Measurements from ENCODE around the gene M1AP. TPM values are rescaled to one million over a fixed set of nuclear protein-coding genes. Genes with fewer than 3 reads are reported as not detected.
A peak's percentile ranks its signal among the peaks of the same experiment; 100 is the strongest.

The M1AP gene
- polyA plus RNA-seq, 3 donors: 0.61 to 1.1 (median 0.75) TPM

DNA sequence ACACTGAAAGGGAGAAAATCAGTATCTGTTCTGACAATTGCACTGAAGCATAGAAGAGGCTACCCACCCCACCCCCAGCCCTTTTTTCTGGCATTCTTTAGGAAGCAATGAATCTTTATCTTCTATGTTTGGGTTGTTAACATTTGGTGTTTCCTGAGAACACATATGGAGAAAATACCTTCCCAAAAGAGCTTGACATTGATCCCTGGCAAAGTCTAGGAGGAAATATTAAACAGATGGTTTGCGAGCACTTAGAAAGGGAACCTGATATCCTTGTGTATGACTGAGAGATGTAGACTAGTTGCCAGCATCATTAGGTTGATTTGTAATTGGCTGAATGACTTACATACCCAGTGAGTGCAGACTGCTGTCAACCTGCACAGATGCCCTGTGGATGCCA is 50.7 kb downstream of the M1AP start:
- no peak for DNase-seq

DNA sequence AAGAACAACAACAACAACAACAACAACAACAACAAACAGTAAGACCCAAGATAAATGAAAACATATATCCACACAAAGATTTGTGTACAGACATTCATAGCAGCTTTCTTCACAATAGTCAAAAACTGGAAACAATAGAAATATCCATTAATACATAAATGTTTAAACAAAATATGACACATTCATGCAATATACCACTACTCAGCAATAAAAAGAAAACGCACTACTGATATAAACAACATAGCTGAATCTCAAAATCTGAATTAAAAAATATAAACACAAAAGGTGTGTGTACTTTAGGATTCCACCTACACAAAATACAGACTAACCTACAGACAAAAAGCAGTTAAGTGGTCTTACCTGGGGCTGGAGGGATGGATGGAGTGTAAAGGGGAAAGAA is 51.5 kb downstream of the M1AP start:
- DNase-seq: no peak

DNA sequence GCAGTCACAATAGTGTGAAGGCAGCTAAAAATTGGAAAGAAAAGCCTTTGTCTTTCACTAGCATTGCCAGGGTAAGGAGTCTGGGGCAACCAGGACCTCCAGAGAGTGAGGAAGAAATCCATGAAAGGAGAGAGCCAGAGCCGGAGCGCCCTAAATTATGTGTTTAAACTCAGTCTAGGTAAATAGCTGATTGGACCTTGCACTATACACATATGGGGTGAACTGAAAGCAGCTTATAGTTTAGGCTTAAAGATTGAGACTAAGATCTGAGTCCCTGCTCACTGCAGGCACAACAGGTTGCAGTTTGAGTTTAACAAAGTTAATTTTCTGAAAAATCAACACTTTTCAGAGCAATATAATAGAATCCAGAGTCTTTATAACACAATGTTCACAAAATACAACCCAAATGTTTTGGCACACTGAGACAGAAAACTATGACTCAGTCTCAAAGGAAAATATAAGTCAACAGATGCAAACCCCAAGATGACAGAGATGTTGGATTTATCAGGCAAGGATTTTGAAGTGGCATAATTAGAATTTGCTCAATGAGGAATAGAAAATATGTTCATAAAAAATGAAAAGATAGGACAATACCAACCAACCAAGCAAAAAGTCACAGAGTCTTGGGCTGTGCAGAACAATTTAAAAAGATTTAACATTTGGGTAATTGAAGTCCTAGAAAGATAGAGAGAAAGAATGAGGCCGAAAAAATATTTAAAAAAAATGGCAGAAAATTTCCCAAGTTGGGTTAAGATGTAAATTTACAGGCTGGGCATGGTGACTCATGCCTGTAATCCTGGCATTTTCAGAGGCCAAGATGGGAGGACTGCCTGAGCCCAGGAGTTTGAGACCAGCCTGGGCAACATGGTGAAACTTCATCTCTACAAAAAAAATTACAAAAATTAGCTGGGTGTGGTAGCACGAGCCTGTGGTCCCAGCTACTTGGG is 54.0 kb downstream of the M1AP start:
- no peak for DNase-seq

DNA sequence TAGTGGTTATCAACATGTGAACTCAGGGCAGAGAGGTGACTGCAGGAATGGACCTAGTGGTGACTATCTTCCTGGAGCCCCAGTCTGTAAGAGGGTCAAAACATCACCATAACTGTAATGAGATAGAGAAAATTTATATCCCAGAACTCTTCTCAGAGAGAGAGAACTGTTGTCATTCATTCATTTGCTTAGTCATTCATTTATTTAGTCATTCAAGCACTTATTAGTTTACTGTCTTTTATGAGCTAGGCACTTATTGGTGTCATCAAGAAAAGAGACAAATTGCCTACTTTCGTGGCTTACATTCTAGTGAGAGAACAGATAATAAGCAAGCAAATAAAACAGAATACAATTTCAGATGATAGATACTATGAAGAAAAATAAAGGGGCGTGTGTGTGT is 59.5 kb downstream of the M1AP start:
- DNase-seq: no peak

DNA sequence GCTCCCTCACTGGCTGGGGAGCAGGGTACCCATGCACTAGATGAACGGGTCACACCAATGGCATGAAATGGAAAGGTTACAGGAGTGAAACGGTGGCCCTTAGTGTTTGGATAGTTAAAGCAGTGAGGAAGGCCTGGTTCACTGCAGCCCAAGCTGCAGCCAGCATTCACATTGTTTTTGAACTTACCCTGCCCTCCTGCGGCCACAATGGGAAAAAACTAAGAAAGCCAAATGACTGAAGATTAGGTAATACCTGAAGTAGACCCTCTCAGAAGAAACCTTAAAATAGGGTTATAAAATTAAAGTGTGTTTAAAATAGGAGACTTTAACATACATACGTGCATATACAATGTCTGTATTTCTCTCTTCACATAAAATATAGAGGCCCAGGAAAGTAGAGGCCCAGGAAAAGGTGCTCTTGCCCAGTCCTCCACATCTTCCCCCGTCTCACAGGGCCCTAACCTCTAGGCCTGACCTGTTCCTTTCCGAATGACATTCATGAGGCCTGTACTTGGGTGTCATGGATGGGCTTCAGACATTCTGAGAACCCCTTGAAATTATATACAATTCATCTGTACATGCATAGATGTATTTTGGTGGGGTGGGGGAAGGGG is 60.4 kb downstream of the M1AP start:
- peak; percentile 69 for DNase-seq

DNA sequence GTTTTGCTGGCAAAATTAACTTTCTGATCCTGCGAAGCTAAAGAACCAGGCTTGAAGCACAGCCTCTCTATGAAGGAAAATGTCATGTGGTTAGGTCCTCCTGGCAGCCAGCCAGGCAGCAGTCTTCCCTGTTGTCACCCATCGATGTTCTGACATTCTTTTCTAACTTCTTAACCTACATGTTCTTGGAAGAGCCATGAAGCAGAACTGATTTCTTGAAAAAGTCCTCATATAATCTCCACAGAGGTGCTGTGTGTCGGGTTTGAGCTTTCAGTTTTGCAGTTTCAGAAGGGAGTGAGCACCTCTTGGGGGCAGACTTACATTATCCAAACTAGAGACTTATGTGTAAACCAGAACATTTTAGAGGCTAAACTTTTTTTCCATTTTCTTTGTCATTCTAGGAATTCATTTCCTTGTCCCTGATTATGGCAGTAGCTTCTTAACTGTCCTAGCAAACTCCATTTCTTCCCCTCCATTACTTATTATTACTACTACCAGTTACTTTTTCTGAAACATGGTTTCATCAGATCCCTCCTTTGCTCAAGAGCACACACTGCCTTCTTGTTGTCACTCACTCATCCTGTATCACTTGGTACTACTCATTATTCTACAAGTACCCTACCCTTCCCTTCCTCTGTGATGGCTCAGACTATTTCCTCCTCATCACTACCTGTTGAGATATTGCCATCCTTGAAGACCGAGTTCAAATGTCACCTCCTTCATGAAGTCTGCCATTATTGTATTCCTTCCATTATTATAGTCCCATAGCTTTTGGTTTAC is 62.5 kb downstream of the M1AP start:
- no peak for DNase-seq

DNA sequence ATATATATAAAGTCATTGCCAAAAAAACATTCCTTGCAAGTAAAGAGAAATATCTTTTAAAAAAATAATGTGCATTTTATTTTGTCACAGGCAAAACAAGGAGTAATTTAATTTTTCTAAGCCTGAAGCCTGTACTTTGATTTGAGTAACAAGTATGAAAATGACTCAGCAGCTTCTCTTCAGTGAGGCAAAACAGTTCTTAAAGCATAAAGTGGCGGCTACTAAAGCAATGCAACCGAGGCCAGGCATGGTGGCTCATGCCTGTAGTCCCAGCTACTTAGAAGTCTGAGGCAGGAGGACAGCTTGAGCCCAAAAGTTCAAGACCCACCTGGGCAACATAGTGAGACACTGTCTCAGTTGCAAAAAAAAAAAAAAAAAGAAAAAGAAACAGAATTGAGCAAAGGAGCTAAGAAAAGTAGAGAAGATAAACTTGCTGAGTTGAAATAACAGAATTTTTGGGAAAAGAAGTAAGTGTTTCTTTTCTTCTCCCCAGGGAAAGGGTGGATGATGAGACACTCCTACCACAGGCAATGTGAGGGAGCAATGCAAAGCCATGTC is 64.0 kb downstream of the M1AP start:
- DNase-seq: no peak

DNA sequence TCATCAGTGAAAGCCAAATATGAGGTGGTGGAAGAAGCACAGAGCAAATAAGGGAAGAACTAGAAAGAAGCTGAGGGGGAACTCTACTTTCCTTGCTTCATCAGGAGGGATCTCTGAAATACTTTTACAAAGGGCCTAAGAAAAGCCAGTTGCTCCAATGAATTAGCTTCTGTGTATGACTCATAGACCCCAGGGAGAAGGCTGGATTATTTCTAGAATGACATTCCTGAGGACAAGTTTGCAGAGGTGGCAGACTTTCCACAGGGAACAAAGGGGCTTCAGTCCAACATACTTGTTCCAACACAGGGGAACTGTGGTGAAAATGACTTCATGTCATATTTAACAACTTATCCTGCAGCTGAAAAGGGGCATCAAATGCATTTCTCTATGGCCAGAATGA is 64.6 kb downstream of the M1AP start:
- no peak for DNase-seq

DNA sequence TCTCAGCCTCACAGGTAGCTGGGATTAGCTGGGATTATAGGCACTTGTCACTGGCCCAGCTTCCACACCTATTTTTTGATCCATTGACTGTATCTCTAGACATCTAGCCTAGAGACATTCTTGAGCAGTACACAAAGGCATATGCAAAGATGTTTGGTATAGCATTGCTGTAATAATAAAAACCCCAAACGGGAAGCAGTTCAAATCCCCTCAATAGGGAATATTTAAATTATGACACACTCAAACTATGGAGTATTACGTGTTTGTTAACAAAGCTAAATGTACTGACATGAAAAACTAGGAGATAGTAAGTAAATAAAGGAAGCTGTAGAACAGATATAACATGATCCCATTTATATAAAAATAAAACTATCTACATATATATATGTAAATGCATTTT is 65.9 kb downstream of the M1AP start:
- no peak for DNase-seq

DNA sequence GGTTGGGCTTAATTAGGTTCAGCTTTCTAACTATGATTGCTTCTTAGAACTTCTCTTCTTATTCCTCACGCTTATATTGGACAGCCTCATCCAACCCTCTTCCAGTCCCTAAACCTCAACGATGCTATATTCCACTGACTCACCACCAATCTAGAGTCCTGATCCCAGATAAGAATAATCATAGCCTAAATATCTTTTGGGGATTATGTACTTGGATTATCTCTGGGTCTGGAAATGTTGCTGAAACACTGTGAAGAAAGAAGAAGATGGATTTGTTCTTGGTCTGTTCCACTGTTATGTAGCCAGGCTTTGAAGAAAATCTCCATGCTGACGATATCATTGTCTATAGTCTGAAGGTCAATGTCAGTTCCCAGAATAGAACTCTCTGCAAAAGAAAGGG is 66.7 kb downstream of the M1AP start:
- no peak for DNase-seq

DNA sequence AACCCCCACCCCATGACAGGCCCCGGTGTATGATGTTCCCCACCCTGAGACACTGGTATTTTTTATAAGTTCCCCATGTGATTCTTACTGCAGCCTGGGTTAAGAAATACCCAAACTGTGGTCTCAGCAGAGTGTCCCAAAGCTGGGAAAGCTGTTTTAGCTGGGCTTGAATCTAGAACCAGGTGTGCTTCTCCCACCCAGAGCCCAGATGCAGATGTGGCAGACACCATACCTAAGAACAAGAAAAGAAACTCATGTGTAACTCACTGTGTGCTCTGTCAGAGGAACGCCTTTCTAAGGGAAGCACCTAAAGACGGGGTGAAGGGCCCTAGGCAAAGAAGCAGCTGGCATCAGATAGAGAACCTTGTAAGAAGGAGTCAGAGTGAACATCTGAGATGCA is 69.7 kb downstream of the M1AP start:
- no peak for DNase-seq

DNA sequence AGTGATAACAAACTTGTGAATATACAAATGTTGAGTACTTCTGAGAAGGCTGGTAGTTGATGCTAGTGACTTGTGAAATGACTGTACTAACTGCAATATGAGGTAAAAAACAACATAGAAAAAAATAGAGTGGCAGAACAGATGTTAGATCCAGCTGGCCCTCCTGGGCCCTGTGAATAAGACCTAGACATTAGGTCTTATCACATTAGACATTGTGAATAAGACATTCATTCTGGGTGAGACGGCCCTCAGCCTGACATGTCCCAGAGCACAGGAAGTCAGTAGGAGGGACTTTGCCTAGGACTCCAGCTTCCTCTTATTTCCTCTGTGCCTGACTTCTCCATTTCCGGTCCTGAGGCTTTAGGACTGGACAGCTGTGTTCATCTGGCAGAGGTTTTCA is 70.7 kb downstream of the M1AP start:
- DNase-seq: no peak

DNA sequence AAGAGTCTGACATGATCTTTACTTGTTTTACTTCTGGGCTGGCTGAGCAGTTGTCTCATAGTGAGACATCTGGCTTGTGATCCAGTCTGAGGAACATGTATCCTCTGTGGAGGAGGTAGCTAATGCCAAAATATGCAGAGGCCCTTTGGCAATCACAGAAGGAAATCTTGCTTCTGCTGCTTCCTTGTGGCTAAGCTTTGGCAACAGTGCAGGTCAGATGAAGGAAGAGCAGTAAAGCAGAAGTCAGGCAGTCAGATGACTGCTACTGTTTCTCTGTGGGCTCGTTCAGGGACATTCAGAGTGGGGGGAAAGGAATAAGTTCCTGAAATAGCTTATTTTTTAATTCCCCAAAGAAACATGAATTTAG is 71.3 kb downstream of the M1AP start:
- DNase-seq: no peak

DNA sequence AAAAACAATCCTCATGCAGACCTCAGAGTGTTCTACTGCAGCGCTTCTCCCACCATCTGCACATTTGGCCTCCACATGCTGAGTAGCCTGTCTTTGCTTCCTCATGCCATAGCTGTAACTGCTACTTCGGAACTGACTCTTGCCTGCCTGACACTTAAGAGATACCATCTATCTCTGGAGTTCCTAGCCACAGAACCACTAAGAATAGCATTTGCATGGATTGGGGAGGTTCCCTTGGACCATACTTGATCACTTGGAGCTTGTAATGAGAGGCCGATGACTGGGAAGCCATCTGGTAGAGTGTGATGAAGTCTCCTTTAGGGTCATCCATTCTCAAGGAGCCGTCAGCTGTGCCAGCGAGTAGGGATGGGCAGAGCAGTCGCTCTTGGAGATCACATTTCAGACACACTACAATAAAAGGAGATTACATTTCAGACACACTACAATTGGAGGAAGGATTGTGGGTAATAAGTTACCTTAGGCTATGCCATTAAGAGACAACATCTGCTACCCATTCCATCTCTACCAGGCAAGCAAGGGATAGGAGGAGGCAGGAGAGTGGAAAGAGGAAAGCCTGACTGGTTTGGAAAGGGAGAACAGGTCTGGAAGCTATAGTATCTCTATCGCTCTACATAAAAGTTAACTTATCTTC is 71.8 kb downstream of the M1AP start:
- no peak for DNase-seq

DNA sequence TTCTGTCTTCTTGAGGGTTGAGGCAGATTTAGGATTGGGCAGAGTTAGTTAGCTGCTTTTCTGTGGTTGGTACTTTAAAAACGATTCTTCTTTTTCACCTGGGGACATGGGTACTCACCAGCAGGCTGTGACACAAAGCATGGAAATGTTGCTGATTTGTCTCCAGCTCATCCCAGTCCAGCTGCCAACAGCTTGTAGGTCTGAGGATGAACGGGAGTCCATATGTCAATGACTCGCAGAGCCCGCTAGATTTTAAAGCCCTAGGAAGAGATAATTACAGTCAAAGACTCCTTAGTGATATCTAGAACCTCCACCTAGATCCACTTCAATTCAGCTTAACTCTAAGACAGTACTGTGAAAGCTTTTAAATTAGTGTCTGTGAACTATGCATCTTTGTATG is 72.8 kb downstream of the M1AP start:
- DNase-seq: no peak

DNA sequence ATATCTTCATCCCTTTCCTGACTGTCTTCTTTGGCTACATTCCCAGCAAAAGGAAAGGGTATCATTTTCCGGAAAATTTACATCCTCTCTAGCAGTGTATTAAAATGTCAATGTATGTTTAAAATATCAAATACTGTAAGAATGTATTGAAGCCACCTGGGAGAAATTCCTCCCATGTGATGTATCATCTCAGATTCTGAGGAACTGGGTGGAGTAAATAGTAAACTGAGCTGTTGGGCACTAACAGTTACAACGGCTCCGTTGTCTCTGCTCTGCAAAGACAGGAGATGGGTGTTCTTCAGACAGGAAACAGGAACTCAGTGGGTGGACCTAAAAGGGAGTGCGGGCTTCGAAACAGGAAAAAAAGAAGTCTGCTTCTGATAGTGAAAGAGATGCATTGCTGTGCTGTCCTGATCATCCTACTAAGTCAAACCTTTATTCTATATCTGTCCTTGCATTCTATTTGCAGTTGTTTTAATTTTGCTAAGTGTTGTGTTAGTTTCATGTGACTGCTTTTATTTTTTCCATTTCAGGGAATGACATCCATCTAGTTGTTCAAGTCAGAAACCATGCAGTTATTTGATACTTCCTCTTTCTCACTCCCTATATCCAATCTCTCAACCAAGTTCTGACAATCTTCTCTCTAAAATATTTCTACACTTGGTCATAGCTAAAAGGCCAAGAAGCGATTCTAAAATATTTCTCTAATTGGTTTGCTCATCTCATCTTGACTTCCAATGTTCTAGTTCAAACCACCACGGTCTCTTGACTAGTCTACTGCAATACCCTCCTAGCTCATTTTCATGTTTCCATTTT is 74.2 kb downstream of the M1AP start:
- DNase-seq: no peak

DNA sequence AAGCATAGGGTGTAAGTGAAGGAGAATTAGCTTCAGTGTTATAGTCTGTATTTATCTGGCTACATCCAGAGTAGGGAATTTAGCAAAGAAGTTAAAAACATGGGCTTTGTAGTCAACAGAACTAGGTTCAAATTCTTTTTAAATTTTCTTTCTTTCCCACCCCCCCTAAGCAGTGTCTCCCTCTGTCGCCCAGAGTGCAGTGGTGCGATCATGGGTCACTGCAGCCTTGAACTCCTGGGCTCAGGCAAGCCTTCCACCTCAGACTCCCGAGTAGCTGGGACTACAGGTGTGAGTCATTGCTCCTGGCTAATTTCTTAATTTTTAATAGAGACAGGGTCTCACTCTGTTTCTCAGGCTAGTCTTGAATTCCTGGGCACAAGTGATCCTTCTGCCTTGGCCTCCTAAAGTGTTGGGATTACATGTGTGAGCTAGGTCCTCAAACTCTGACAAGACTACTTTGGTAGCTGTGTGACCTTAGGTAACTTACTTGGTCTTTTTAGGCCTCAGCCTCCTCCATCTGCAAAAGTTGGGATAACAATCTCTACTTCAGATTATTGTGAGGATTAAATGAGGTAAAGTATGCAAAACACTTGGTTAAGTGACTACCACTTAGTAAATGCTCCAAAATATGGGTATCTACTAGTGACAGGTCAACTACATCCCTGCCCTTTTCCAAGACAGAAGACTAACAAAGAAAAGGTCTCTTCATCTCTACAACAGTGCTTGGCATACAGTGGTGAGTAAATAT is 75.8 kb downstream of the M1AP start:
- DNase-seq: no peak

DNA sequence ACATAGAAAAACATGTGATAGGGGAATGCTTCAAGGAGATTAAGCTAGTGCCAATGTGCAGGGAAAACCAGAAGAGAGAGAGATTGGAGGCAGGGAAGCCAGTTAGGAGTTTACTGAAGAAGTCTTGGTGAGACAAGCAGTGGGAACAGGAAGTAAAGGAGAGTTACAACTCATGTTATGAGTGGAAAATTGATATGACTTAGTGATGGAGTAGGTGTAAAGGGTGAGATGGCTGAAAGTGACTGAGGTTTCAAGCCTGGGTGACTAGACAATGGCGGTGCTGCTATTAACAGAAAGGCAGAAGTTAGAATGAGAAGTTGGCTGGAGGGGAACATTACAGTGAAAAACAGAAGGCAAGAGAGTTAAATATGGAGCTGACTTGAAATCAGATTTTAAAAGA is 77.1 kb downstream of the M1AP start:
- DNase-seq: no peak

DNA sequence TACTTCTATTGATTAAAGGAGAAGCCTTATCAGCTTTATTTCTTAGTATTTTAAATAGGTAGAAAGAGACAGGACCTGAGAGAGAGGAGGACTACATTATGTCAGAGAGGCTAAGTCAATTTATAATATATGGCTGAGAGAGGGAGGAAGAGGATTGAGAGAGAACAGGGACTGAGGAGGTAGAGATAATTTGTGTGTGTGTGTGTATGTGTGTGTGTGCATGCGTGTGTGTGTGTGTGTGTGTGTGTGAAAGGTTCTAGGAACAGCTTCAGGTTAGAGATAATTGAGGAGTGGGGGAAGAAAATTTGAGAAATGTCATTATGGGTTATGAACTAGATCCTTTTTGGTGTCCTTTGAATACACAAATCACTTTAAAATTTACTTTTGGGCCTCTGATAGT is 78.4 kb downstream of the M1AP start:
- no peak for DNase-seq

DNA sequence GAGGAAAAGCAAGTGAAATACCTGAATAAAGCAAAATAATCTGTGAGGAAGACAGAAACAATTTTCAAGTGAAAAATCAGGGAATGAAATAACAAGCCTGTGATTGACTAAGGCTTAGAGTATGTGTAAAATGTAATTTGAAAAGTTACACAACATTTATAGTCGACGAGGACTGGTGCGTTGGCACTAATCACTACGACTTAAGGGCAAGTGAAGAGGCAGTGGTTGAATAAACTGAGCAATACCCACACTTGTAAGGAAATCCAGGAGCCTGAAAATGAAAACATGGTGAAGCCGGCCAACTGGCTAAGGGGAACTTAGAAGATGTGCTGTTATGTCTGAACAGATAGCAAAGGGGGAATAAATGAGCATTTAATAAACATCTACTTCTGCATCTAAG is 80.2 kb downstream of the M1AP start:
- no peak for DNase-seq

DNA sequence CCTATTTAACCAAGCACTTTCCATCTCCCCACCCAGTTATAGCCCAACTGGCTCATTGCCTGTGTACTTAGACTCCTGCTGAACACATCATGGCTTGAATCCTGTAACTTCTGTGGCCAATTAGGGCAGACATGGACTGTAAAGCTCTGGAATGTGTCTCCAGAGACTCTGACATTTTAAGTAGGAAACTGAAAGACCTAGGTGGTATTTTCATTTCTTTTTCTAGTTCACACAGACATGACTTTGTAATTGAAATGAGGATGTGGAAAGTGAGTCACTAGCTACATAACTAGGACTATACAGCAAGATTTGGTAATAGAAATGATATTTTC is 81.4 kb downstream of the M1AP start:
- DNase-seq: no peak
